ENCODE results near the gene GLTPD2.
"Not testable (repeated sequence)": the region's sequence is repeated elsewhere in the genome, so short reads cannot be mapped to it uniquely, and the experiment has no call there.

The GLTPD2 gene

DNA sequence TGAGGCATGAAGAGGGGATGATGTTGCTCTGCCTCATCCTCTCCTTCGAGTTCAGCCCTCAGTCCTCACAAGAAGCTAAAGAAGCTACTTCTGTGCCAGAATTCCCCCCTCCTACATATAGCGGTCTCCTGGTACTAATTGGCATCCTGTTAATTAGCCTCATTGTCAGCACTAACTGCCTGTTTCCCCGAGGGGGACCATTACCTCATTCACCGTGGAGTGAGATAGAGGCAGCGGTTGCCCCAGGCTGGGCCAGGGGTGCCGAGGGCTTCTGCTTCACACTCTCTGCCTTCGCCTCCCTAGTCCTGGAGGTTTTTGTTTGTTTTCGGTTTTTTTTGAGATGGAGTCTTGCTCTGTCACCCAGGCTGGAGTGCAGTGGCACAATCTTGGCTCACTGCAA, 38.6 kb downstream of the GLTPD2 start:
- no peak for DNase-seq (ENCODE audit: low read depth)
- TF ChIP-seq, protein P1, sequence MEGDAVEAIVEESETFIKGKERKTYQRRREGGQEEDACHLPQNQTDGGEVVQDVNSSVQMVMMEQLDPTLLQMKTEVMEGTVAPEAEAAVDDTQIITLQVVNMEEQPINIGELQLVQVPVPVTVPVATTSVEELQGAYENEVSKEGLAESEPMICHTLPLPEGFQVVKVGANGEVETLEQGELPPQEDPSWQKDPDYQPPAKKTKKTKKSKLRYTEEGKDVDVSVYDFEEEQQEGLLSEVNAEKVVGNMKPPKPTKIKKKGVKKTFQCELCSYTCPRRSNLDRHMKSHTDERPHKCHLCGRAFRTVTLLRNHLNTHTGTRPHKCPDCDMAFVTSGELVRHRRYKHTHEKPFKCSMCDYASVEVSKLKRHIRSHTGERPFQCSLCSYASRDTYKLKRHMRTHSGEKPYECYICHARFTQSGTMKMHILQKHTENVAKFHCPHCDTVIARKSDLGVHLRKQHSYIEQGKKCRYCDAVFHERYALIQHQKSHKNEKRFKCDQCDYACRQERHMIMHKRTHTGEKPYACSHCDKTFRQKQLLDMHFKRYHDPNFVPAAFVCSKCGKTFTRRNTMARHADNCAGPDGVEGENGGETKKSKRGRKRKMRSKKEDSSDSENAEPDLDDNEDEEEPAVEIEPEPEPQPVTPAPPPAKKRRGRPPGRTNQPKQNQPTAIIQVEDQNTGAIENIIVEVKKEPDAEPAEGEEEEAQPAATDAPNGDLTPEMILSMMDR (IDR thresholded peaks at IDR 0.05; ENCODE audit: control insufficient read depth, insufficient read depth, low read depth, low read length, missing control alignments) = no peak

GRCh38 chr17:4832829-4833177, 44.0 kb downstream of the GLTPD2 start:
- H3K4me3 ChIP-seq (ENCODE audit: control insufficient read depth, low read depth, low read length) = peak overlapping the region; percentile 51
- not testable (repeated sequence) for DNase-seq (ENCODE audit: low read depth)

More for the DNA sequence above, 38.6 kb downstream of the GLTPD2 start:
- H3K4me3 ChIP-seq (ENCODE audit: control insufficient read depth, low read depth, low read length) = no peak overlapping the region

DNA sequence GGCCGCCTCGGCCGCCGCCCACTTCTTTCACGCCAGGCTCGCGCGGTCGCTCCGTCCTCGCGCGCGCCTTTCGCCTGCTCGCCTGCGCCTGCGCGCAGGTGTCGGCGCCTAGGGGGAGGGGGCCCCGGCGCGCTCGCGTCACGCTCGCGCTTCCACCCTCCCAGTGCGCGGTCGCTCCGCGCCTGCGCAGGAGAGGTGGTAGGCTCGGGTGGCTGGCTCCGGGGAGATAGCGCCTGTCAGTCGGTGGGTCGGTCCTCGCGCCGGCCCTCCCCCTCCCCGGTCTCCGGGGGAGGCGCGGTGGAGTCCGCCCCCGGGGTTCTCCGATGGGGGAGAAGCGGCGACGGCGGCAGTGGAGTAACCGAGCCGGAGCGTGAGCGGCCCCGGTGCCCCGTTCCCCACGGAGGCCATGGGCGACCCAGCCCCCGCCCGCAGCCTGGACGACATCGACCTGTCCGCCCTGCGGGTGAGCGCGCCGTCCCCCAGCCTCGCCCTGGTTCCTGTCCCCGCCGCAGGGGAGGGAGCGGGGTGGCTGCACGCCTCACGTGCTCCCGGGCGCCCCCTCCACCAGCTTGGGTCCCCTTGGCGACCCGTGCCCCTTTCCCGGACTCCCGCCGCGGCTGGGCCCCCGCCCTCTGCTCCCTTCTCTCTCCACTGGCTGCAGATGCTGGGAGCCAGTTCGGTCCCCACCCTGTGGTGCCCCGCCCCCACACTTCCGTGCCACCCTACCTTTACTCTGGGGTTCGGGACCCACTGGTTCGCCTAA, 44.6 kb downstream of the GLTPD2 start, which contains the start of gene MINK1:
Gene MINK1, plus strand, starts transcription at position 163 of the 763 bp plus-strand sequence. Its CDS starts 244 bp downstream, at position 407.
- H3K4me3 ChIP-seq (ENCODE audit: control insufficient read depth, low read depth, low read length) = peak within 1 kb of the TSS; percentile 93
- peak; percentile 57 for DNase-seq (ENCODE audit: low read depth)
- TF ChIP-seq, protein P1 (IDR thresholded peaks at IDR 0.05; ENCODE audit: control insufficient read depth, insufficient read depth, low read depth, low read length, missing control alignments) = no peak

- DNase-seq (ENCODE audit: low read depth) = no peak
Measured at GRCh38 chr17:4833941-4834680, 45.3 kb downstream of the GLTPD2 start.

GRCh38 chr17:4834681-4835020, 45.9 kb downstream of the GLTPD2 start:
- peak overlapping the region; percentile 93 for H3K4me3 ChIP-seq (ENCODE audit: control insufficient read depth, low read depth, low read length)

More at GRCh38 chr17:4833941-4834680, 45.3 kb downstream of the GLTPD2 start:
- TF ChIP-seq, protein P1 (IDR thresholded peaks at IDR 0.05; ENCODE audit: control insufficient read depth, insufficient read depth, low read depth, low read length, missing control alignments) = no peak
- H3K4me3 ChIP-seq (ENCODE audit: control insufficient read depth, low read depth, low read length) = peak overlapping the region; percentile 93

DNA sequence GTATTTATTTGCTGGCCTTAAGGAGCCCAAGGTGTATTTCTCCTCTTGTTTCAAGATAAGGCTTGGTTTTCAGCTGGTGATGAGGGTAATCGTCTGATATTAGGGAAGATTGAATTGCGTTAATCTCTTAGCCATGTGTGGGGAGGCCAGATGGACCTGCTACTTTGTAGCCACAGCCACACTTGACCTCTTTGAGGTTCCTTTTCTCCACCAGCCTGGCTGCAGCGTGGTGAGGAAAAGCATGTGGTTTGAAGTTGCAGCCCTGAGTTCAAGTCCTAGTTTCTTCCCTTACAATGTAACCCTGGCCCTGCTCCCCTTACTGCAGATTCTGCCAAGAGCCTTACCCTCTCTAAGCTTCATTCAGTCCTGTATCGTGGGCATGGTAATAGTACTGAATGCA, 47.5 kb downstream of the GLTPD2 start:
- TF ChIP-seq, protein P1 (IDR thresholded peaks at IDR 0.05; ENCODE audit: control insufficient read depth, insufficient read depth, low read depth, low read length, missing control alignments) = no peak
- no peak overlapping the region for H3K4me3 ChIP-seq (ENCODE audit: control insufficient read depth, low read depth, low read length)
- no peak for DNase-seq (ENCODE audit: low read depth)

More at GRCh38 chr17:4834681-4835020, 45.9 kb downstream of the GLTPD2 start:
- TF ChIP-seq, protein P1 (IDR thresholded peaks at IDR 0.05; ENCODE audit: control insufficient read depth, insufficient read depth, low read depth, low read length, missing control alignments) = no peak
- DNase-seq (ENCODE audit: low read depth) = no peak
